A549 (cell line): ENCODE data around the gene SDF2L1. TPM values are rescaled to one million over a fixed set of nuclear protein-coding genes. Genes with fewer than 3 reads are reported as not detected.
A peak's percentile ranks its signal among the peaks of the same experiment; 100 is the strongest.
"Not testable (repeated sequence)": the region's sequence is repeated elsewhere in the genome, so short reads cannot be mapped to it uniquely, and the experiment has no call there.

Experiments used
- ATAC-seq, 2 experiments: fragments of 200-7000 bp in 1 of 2; fragments of >200 bp in 1 of 2; cut with Nextera tagmentation in 1 of 2; cut with Tn5 transposase in 1 of 2; 3 replicates each; pipeline versions ENCODE4 v1.8.0 to v1.9.1; 2018 to 2020; ENCODE audit warnings: mild to moderate bottlenecking in 1 of 2, moderate library complexity in 1 of 2
- CTCF ChIA-PET: fragments of 300-600 bp; sonication (Branson Sonifier 250); formaldehyde crosslinking; extraction: SDS; loops from one replicate; lab custom pipeline; 2021; ENCODE audit warnings: antibody characterized with exemption, inconsistent platforms; lab: Yijun Ruan, JAX
- POLR2A ChIA-PET: fragments of 350-600 bp; formaldehyde crosslinking; extraction: SDS; loops from one replicate; lab custom pipeline; 2021; ENCODE audit warnings: antibody characterized with exemption, inconsistent platforms; lab: Yijun Ruan, JAX
- DNase-seq, 2 experiments: peaks; one replicate each; pipeline versions ENCODE4 v3.0.0 to v3.0.0-alpha.2; 2011 to 2016; ENCODE audit warnings: low read depth in 1 of 2, low spot score in 1 of 2
- FAIRE-seq: peaks from 2 replicates; lab custom pipeline; 2011; peaks lifted over from hg19 to GRCh38; lab: Jason Lieb, UNC
- H3K27ac ChIP-seq, 2 experiments: fragments of >200 bp; sonication (Bioruptor Twin); formaldehyde crosslinking; 3 replicates each; pipeline ENCODE4 v1.5.1; 2016 to 2017
- H3K4me1 ChIP-seq: fragments of >200 bp; sonication (Bioruptor Twin); formaldehyde crosslinking; 3 replicates; pipeline ENCODE4 v1.6.1; 2016
- H3K4me2 ChIP-seq: fragments of >200 bp; sonication (Bioruptor Twin); formaldehyde crosslinking; 3 replicates; pipeline ENCODE4 v1.6.1; 2016
- H3K4me3 ChIP-seq: fragments of >200 bp; sonication (Bioruptor Twin); formaldehyde crosslinking; 3 replicates; pipeline ENCODE4 v1.5.1; 2016
- H3K9me3 ChIP-seq: fragments of >200 bp; sonication (Bioruptor Twin); formaldehyde crosslinking; 3 replicates; pipeline ENCODE4 v1.6.1; 2016
- ELK1 ChIP-seq: fragments of 150-350 bp; IDR thresholded peaks from 2 replicates; pipeline ENCODE4 v1.6.1; 2014; ENCODE audit warnings: low read depth, mild to moderate bottlenecking, low read length
- HEYL ChIP-seq: fragments of 250-450 bp; sonication (Bioruptor Pico); IDR thresholded peaks from 2 replicates; pipeline ENCODE4 v1.8.0; 2021; ENCODE audit warnings: mild to moderate bottlenecking, moderate library complexity
- HOXB13 ChIP-seq: fragments of 250-450 bp; sonication (Bioruptor Pico); IDR thresholded peaks from 2 replicates; pipeline ENCODE4 v1.5.0; 2020; ENCODE audit warnings: low read depth, mild to moderate bottlenecking, moderate library complexity
- MAZ ChIP-seq: fragments of 150-350 bp; IDR thresholded peaks from 2 replicates; pipeline ENCODE4 v1.6.1; 2014; ENCODE audit warnings: antibody characterized with exemption, low read depth, low read length, borderline replicate concordance
- MYC ChIP-seq: IDR thresholded peaks from 2 replicates; pipeline ENCODE4 v1.6.1; 2012; ENCODE audit warnings: mild to moderate bottlenecking, inconsistent platforms, low read length, improper control_type of control experiment, borderline replicate concordance
- SREBF2 ChIP-seq: fragments of 450-650 bp; IDR thresholded peaks from 2 replicates; pipeline ENCODE4 v1.6.1; 2014; ENCODE audit warnings: mild to moderate bottlenecking, moderate library complexity
- TFCP2L1 ChIP-seq: fragments of 250-450 bp; sonication (Bioruptor Pico); IDR thresholded peaks from 2 replicates; pipeline ENCODE4 v1.5.0; 2021; ENCODE audit warnings: mild to moderate bottlenecking
- ZFP36 ChIP-seq: fragments of 450-650 bp; IDR thresholded peaks from 2 replicates; pipeline ENCODE4 v1.6.1; 2014; ENCODE audit warnings: borderline replicate concordance; ENCODE audit not compliant: partially characterized antibody
- WGBS: methylation state at CpG from one replicate; pipeline ENCODE4 v1.1.6; 2017; ENCODE audit errors: missing lambda C conversion rate; 5-methylcytosine and 5-hydroxymethylcytosine counted together
- polyA plus RNA-seq, 4 experiments: library from polyadenylated mRNA; depleted of rRNA in 3 of 4; stranded (reverse); fragments of >200 nt; fragmentation: RNase III in 1 of 4; extraction: RNeasy Plus Mini Kit Qiagen cat#74134 plus additional on column Dnase treatment in 1 of 4; gene quantifications; 2 replicates in 3 of 4; 3 replicates in 1 of 4; pipeline ENCODE4 v1.2.3, GENCODE V29; 2011 to 2017
- TF ChIP-seq, protein P1 (sequence below): fragments of 200-600 bp; sonication (generic); IDR thresholded peaks from 2 replicates; pipeline ENCODE4 v1.6.1; 2016; ENCODE audit warnings: antibody characterized with exemption, mild to moderate bottlenecking, moderate library complexity

SDF2L1 gene
- polyA plus RNA-seq, 2 of the 4 experiments (the other 2 are of a cell fraction), result 13.7 to 41.9 TPM

- TF ChIP-seq, protein P1, sequence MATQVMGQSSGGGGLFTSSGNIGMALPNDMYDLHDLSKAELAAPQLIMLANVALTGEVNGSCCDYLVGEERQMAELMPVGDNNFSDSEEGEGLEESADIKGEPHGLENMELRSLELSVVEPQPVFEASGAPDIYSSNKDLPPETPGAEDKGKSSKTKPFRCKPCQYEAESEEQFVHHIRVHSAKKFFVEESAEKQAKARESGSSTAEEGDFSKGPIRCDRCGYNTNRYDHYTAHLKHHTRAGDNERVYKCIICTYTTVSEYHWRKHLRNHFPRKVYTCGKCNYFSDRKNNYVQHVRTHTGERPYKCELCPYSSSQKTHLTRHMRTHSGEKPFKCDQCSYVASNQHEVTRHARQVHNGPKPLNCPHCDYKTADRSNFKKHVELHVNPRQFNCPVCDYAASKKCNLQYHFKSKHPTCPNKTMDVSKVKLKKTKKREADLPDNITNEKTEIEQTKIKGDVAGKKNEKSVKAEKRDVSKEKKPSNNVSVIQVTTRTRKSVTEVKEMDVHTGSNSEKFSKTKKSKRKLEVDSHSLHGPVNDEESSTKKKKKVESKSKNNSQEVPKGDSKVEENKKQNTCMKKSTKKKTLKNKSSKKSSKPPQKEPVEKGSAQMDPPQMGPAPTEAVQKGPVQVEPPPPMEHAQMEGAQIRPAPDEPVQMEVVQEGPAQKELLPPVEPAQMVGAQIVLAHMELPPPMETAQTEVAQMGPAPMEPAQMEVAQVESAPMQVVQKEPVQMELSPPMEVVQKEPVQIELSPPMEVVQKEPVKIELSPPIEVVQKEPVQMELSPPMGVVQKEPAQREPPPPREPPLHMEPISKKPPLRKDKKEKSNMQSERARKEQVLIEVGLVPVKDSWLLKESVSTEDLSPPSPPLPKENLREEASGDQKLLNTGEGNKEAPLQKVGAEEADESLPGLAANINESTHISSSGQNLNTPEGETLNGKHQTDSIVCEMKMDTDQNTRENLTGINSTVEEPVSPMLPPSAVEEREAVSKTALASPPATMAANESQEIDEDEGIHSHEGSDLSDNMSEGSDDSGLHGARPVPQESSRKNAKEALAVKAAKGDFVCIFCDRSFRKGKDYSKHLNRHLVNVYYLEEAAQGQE, result no peak
- TF ChIP-seq HOXB13, result no peak
- no peak for TF ChIP-seq ELK1
Observed at GRCh38 chr22:21613553-21614233, 28.4 kb upstream of the SDF2L1 start (continued).

DNA sequence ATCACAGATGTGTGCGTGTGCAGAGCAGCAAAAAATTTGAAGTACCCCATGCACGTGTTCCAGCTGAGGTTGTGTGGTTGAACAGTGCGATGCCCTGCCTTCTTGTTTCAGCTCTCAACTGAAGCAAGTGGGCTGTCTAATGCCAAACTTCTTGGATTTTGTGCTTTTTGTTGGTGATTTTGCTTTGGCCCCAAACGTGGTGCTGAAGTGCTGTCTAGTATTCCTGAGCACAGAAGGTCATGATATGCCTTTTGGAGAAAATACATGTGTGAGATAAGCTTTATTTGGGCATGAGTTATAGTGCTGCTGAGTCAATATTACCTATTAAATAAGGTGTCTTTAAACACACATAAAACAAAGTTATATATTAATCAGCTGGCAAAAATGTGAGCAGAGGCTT lies 26.4 kb upstream of the SDF2L1 start:
- no peak overlapping the region for H3K27ac ChIP-seq
- DNase-seq (no peak), FAIRE-seq (no peak), ATAC-seq (no peak)
- H3K4me2 ChIP-seq, result no peak overlapping the region
- ChIA-PET CTCF (interaction anchor here (0.7 to 4.9 kb wide), 5 partner anchors 9 to 31 kb away, joined by 3 to 19 read pairs (median 4); partner anchors contain the start of gene SDF2L1), POLR2A (interaction anchor here (0.6 kb wide), 1 partner anchor 50 kb away, joined by 3 read pairs; no protein-coding TSS in a partner anchor)
- no peak overlapping the region for H3K4me3 ChIP-seq
- 79% methylated on average over 4 of the region's 4 CpGs for WGBS
- no peaks in the 10 kb centered on the region for H3K9me3 ChIP-seq
- no peak for TF ChIP-seq HEYL (CRISPR knock-in tag)
- H3K4me1 ChIP-seq, result peaks cover 6% of the 10 kb centered on the region; the same call in 1 of the 3 replicates

- POLR2A ChIA-PET, DNase-seq, ATAC-seq, H3K27ac ChIP-seq, H3K4me1 ChIP-seq, H3K9me3 ChIP-seq, H3K4me2 ChIP-seq, H3K4me3 ChIP-seq, FAIRE-seq: not testable (repeated sequence)
- CTCF ChIA-PET, result interaction anchor here (1.8 to 4.9 kb wide), 3 partner anchors 12 to 30 kb away, joined by 4 to 19 read pairs (median 6); partner anchors contain the start of gene SDF2L1
- WGBS, result 94% methylated on average over 6 of the region's 6 CpGs
Observed at GRCh38 chr22:21617337-21617736, 24.8 kb upstream of the SDF2L1 start.

DNA sequence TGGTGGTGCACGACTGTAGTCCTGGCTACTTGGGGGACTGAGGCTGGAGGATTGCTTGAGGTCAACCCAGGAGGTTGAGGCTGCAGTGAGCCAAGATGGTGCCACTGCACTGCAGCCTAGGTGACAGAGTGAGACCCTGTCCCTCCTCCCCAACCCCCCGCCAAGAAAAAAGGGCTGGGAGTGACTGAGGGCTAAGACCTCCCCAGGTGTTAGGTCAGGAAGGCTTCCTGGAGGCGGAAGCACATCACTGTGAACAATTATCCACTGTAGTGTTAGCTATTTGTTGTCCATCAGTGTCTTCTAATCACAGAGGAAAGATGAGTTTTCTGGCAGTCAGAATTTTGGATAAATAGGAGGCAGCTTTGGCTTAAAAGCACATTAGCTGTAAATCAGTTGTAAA lies 21.1 kb upstream of the SDF2L1 start:
- no peak overlapping the region for H3K4me2 ChIP-seq
- H3K4me3 ChIP-seq, result no peak overlapping the region
- TF ChIP-seq SREBF2, result no peak
- no peak for TF ChIP-seq MYC
- TF ChIP-seq MAZ, result no peak
- peak; percentile 59 for TF ChIP-seq ZFP36
- no peak for TF ChIP-seq TFCP2L1 (CRISPR knock-in tag)
- TF ChIP-seq, all 56 proteins: peak for 1
- FAIRE-seq (no peak), ATAC-seq (no peak), DNase-seq (no peak)
- Histone ChIP-seq H3K9me3 (no peaks in the 10 kb centered on the region), H3K27ac (no peak overlapping the region), H3K4me1 (peaks cover 11% of the 10 kb centered on the region; the same call in 1 of the 3 replicates)
- CTCF ChIA-PET, result interaction anchor here (0.7 to 2.2 kb wide), 4 partner anchors 8 to 16 kb away, joined by 3 to 13 read pairs (median 4); partner anchors contain the start of gene YDJC
- WGBS, result 100% methylated on average over 1 of the region's 3 CpGs
- POLR2A ChIA-PET, result no interaction called here
